ENCODE results near the gene STK40.

STK40 gene

GRCh38 chr1:36367798-36368197 is 17.9 kb downstream of the STK40 start:
- DNase-seq = no peak

GRCh38 chr1:36367066-36367465 is 18.7 kb downstream of the STK40 start:
- no peak for DNase-seq

GRCh38 chr1:36366091-36366661 is 19.5 kb downstream of the STK40 start:
- DNase-seq = peak; percentile 40

DNA sequence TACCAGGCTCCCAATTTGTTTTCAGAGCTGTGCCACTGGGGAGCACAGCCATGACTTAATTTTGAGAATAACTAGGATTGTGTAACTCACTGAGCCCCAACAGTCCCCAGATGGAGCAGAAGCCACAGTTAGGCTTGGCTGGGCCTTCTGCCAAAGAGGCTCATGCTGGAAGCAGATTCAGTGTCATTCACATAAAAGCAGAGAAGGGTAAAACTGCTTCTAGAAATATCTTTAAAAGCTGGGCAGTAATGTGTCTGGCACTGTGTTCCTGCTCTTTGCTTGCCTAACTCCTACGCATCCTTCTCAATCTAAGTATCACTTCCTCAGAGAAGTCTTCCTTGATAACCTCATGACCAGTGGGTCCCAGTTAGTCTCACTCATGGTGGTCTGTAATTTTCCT is 20.3 kb downstream of the STK40 start:
- no peak for DNase-seq

DNA sequence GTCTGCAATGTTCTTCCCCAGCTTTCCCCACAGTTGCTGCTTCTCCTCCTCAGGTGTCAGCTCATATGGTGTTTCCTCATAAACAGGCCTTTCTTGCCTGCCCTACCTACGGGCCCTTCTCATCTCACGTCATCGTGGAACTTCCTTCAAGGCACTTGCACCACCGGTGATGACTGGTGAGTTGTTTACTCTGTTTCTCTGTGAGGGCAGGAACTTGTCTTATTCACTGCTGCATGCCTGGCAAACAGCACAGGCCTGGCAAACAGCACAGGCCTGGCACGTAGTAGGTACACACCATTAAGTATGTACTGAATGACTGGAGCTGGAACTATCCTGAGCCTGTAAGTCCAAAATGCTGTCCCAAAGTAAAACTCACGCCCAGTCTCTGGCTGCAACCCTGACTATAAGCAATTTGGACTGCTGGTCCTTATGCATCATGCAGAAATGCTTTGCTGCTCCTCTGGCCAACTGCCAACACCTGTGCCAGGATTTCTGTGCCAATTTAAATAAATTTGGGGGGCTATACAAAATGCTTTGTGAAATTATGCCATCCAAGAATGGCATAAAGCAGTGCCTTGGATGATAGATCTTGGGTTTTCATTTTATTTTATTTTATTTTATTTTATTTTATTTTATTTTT is 25.7 kb downstream of the STK40 start:
- peak; percentile 11 for DNase-seq

- DNase-seq = no peak
These were observed 26.3 kb downstream of the STK40 start for GRCh38 chr1:36359383-36359782.

GRCh38 chr1:36358514-36359084 is 27.1 kb downstream of the STK40 start:
- no peak for DNase-seq

DNA sequence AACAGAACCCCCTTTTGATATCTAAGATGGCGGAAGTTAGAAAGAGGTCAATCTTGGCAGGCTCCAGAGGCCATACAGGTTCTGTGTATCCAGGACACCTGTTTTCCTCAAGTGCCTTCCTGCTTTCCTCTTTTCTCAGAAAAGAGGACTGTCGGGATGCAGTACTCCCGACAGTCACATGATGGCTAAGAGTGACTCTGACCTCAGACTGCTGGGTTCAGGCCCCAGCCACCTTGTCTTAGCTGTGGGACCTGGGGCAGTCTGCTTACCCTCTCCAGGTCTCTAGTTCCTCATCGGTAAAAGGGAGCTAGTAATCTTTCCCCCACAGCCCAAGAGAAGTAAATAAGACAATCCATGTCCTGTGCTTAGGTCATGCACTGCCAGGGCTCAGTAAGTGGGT is 29.9 kb downstream of the STK40 start:
- no peak for DNase-seq

GRCh38 chr1:36354486-36354885 is 31.2 kb downstream of the STK40 start:
- no peak for DNase-seq

DNA sequence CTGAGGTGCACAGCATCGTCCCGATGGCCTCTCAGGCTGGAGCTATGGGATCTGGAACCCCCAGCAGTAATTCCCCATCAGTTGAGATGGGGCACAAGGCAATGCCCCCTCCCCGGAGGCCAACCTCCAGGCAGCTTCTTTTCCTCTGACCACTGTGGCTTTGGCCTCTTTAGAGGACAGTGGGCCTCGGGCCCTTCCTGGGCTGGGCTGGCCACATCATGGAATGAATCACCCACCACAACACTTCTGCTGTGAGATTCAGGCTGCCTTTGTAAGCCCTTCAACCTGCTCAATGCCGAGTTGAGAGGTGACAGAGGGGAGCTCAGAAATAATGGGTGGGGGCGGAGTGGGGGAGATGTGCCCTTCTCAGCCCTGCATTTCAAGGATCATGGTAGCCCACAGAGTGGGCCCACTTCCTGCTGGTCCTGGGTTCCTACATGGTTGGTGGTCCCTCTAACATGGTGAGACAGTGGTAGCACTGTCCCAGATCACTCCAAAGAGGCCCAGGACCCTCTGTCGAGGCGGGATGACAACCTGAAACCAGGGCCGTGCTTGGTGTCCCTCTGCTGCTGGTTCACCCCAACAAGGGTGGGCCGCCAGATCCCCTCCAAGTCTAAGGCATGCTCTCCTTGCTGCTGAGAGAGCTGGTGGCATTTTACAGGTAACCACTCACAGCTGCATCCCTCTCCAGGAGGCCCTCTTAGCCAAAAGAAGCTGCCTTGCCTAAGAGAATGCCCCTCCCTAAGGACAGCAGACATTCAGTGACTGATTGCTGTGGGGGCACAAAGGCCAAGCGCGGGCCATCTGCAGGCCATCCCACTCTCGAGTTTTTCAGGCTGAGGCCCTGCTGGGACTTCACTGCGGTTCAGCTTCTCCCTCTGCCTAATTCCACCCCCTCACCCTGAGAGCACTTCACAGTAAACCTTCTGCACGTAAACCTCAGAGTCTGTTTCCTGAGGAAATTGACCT is 32.5 kb downstream of the STK40 start:
- DNase-seq = no peak

- DNase-seq = no peak
These were observed 33.4 kb downstream of the STK40 start for GRCh38 chr1:36352125-36352909.

DNA sequence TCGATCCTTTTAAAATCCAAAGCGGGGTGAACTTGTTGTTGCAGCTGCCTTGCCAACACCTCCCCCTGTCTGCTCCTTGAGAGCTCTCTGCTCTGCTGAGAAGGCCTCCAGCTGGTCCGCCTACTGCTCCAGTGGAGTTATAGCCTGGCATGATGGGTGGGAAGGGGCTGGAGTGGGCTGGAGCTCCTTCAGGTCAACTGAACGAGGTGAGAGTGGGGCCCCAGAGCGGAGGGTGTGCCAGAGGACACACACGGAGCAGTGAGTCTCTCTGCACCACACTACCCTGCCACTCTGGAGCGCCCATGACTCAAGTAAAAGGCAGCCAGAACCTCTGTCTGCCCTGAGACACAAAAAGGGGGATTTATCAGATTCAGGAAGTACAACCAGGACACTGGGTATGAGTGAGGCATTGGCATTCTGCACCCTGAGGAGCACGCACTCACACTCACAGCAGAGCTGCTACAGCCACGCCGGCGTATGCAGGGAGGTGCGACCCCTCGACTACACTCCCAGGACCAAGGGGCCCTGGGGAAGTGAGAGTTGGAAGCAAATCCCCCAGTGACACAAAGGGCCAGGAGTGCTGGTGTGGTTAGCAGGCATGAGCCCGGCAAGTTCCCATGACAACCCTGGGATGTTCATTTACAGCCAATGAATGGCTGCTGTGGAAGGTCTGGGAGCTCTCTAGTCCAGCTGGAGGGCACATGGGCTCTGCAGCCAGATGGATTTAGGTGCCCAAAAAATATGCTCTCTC is 34.3 kb downstream of the STK40 start:
- DNase-seq = no peak

GRCh38 chr1:36350659-36351226 is 35.0 kb downstream of the STK40 start:
- peak; percentile 51 for DNase-seq

- DNase-seq = no peak
These were observed 35.9 kb downstream of the STK40 start for GRCh38 chr1:36349839-36350238.

- no peak for DNase-seq
These were observed 36.5 kb downstream of the STK40 start for GRCh38 chr1:36349241-36349671.

DNA sequence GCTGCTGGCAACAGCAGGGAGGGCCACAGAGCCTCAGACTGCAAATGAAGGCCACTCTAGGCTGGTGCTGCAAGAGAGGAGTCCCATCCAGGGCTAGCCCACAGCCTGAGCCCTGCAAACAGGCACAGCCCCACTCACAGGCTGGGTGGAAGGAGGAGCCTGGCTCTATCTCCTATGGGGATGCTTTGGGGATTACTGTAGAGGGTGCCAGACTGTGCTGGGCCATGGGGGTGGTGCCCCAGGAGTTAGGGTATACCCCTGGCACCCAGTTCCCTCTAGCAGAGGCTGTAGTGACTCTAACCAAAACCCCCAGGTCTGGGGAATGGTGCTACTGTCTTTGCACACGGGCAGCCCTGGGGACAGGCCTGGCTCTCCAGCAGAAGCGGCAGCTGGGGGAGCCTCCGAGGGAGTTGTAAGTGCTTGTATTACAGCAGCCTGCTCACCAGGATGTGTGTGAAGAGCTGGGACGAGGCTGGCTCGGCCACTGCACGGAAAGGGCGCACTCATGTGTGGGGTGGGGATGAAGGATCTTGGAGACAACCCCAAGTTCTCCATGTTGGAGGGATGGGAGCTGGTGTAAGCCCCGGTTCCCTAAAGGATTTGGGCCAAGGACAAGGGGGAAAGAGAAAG is 38.9 kb downstream of the STK40 start:
- no peak for DNase-seq

DNA sequence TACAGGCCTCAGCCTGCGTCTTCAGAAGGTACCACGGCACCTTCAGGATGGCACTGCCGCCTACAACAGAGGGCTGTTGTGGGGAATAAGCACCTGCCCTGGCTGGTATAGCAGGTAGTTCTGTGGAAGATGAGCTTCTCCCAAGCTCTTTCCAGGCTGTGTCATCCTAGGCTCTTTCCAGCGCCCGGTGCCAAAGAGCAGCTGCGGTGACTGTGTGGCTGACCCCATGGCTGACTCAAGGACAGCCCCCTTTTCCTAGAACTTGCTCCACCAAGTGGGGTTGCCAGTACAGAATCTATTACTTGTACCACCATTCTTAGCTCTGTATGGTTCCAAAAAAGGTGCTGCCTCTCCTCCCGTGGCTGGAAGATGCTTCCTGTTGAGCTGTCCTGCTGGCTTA is 40.4 kb downstream of the STK40 start:
- no peak for DNase-seq

GRCh38 chr1:36344395-36344680 is 41.4 kb downstream of the STK40 start:
- no peak for DNase-seq

DNA sequence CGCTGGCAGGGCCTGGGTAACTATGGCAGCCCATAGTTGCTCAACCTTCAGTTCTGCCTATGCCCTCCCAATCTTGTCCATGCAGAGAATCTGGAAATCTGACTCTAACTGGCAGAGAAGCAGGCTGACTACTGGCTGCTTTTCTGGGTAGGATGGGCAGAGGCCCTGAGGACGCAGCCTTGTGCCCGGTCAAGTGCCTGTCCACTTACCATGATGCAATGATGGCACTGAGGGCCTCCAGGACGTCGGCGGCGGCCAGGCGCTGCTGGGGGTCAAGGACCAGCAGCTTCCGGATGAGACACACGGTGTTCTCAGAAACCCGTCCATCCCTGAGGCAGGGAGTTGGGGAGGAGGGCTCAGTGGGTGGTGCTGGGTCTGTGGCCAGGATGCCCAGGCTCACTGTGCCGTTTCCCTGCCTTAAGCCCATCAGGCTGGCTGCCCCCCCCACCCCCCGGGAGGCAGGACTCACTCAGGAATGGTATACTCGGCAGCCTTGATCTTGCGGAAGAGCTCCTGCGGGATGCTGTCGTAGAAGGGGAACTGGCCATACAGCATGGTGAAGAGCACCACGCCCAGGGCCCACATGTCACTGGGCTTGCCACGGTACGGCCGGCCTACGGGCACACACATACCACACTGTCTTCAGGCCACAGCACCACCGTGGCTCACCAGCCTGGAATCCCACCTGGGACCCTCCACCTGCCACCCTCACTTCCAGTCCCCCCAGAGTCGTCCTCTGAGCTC is 41.9 kb downstream of the STK40 start:
- no peak for DNase-seq

- DNase-seq = peak; percentile 58
These were observed 43.1 kb downstream of the STK40 start for GRCh38 chr1:36342426-36343185.

Measured in activated naive CD4-positive, alpha-beta T cell treated with Interleukin-2 at 50 U/mL for 16 hours (primary cell).